Measurements from ENCODE around the gene TRHDE.

The TRHDE gene

GRCh38 chr12:72468505-72468904 lies 196.3 kb downstream of the TRHDE start:
- H3K27me3 ChIP-seq (ENCODE audit: insufficient read depth, low read length) = no peaks in the 10 kb centered on the region
- no peaks in the 10 kb centered on the region for H3K4me1 ChIP-seq (ENCODE audit: insufficient read depth, low read length, severe bottlenecking)
- H2AFZ ChIP-seq (ENCODE audit: low read length) = no peak overlapping the region
- TF ChIP-seq EZH2 (IDR thresholded peaks at IDR 0.05; ENCODE audit: borderline replicate concordance, low read length) (no peak), CTCF (IDR thresholded peaks at IDR 0.05; ENCODE audit: low read length) (no peak)
- no peaks in the 10 kb centered on the region for H3F3A ChIP-seq (ENCODE audit: insufficient read depth, low read length)
- no peaks in the 10 kb centered on the region for H3K36me3 ChIP-seq (ENCODE audit: insufficient read depth, low read length)
- H4K20me1 ChIP-seq (ENCODE audit: insufficient read depth, low read length) = no peaks in the 10 kb centered on the region
- H3K9me3 ChIP-seq (ENCODE audit: low read length) = no peaks in the 10 kb centered on the region
- no peak overlapping the region for H3K4me3 ChIP-seq (ENCODE audit: low read depth, low read length, poor library complexity, severe bottlenecking)
- H3K9ac ChIP-seq (ENCODE audit: low read length) = no peak overlapping the region
- no peaks in the 10 kb centered on the region for H3K9me2 ChIP-seq (ENCODE audit: low read depth, low read length)
- no peak overlapping the region for H3K4me2 ChIP-seq (ENCODE audit: low read length)
- H3K27ac ChIP-seq (ENCODE audit: low read depth, low read length, poor library complexity, severe bottlenecking) = no peak overlapping the region
- no peaks in the 10 kb centered on the region for H3K79me2 ChIP-seq (ENCODE audit: insufficient read depth, low read length)

GRCh38 chr12:72471806-72472205 lies 199.6 kb downstream of the TRHDE start:
- Histone ChIP-seq H2AFZ (ENCODE audit: low read length) (no peak overlapping the region), H3K4me3 (ENCODE audit: low read depth, low read length, poor library complexity, severe bottlenecking) (no peak overlapping the region), H3K9me2 (ENCODE audit: low read depth, low read length) (no peaks in the 10 kb centered on the region), H3K9ac (ENCODE audit: low read length) (no peak overlapping the region), H3K4me1 (ENCODE audit: insufficient read depth, low read length, severe bottlenecking) (no peaks in the 10 kb centered on the region), H3F3A (ENCODE audit: insufficient read depth, low read length) (no peaks in the 10 kb centered on the region), H3K36me3 (ENCODE audit: insufficient read depth, low read length) (no peaks in the 10 kb centered on the region), H3K79me2 (ENCODE audit: insufficient read depth, low read length) (no peaks in the 10 kb centered on the region), H4K20me1 (ENCODE audit: insufficient read depth, low read length) (no peaks in the 10 kb centered on the region), H3K4me2 (ENCODE audit: low read length) (no peak overlapping the region), H3K27ac (ENCODE audit: low read depth, low read length, poor library complexity, severe bottlenecking) (no peak overlapping the region), H3K9me3 (ENCODE audit: low read length) (no peaks in the 10 kb centered on the region), H3K27me3 (ENCODE audit: insufficient read depth, low read length) (no peaks in the 10 kb centered on the region)
- TF ChIP-seq EZH2 (IDR thresholded peaks at IDR 0.05; ENCODE audit: borderline replicate concordance, low read length) (no peak), CTCF (IDR thresholded peaks at IDR 0.05; ENCODE audit: low read length) (no peak)

- no peak overlapping the region for H3K4me2 ChIP-seq (ENCODE audit: low read length)
- no peaks in the 10 kb centered on the region for H3K4me1 ChIP-seq (ENCODE audit: insufficient read depth, low read length, severe bottlenecking)
- H3K9ac ChIP-seq (ENCODE audit: low read length) = no peak overlapping the region
- no peak overlapping the region for H3K27ac ChIP-seq (ENCODE audit: low read depth, low read length, poor library complexity, severe bottlenecking)
- no peaks in the 10 kb centered on the region for H3K36me3 ChIP-seq (ENCODE audit: insufficient read depth, low read length)
- H3K4me3 ChIP-seq (ENCODE audit: low read depth, low read length, poor library complexity, severe bottlenecking) = no peak overlapping the region
- H3F3A ChIP-seq (ENCODE audit: insufficient read depth, low read length) = no peaks in the 10 kb centered on the region
- no peak overlapping the region for H2AFZ ChIP-seq (ENCODE audit: low read length)
- H4K20me1 ChIP-seq (ENCODE audit: insufficient read depth, low read length) = no peaks in the 10 kb centered on the region
- H3K9me2 ChIP-seq (ENCODE audit: low read depth, low read length) = no peaks in the 10 kb centered on the region
- TF ChIP-seq EZH2 (IDR thresholded peaks at IDR 0.05; ENCODE audit: borderline replicate concordance, low read length) (no peak), CTCF (IDR thresholded peaks at IDR 0.05; ENCODE audit: low read length) (no peak; the same call in 1 of the 2 replicates)
- no peaks in the 10 kb centered on the region for H3K9me3 ChIP-seq (ENCODE audit: low read length)
- H3K79me2 ChIP-seq (ENCODE audit: insufficient read depth, low read length) = no peaks in the 10 kb centered on the region
- H3K27me3 ChIP-seq (ENCODE audit: insufficient read depth, low read length) = no peaks in the 10 kb centered on the region
Observed at GRCh38 chr12:72472350-72472749, 200.2 kb downstream of the TRHDE start.

Data from OCI-LY1 (cell line).